HG02623 (cell line): ENCODE data around the gene SLC5A9.
"Not testable (repeated sequence)": the region's sequence is repeated elsewhere in the genome, so short reads cannot be mapped to it uniquely, and the experiment has no call there.

ENCODE experiments used
- ATAC-seq: cut with Tn5 transposase; IDR thresholded peaks from one replicate; pipeline ENCODE4 v1.9.1; 2021; ENCODE audit warnings: moderate library complexity; ENCODE audit not compliant: unreplicated experiment

The SLC5A9 gene

GRCh38 chr1:48236716-48237470 is 14.4 kb downstream of the SLC5A9 start:
- ATAC-seq, result no peak

- ATAC-seq, result no peak
Observed at GRCh38 chr1:48242141-48242736, 19.7 kb downstream of the SLC5A9 start.

- ATAC-seq, result no peak
Observed at GRCh38 chr1:48245106-48245505, 22.6 kb downstream of the SLC5A9 start.

- no peak for ATAC-seq
Observed at GRCh38 chr1:48246727-48247126, 24.2 kb downstream of the SLC5A9 start.

- ATAC-seq, result no peak
Observed at GRCh38 chr1:48248356-48248755, 25.8 kb downstream of the SLC5A9 start.

GRCh38 chr1:48249868-48250267 is 27.4 kb downstream of the SLC5A9 start:
- ATAC-seq, result no peak

GRCh38 chr1:48250572-48250971 is 28.1 kb downstream of the SLC5A9 start:
- no peak for ATAC-seq

GRCh38 chr1:48251323-48251722 is 28.8 kb downstream of the SLC5A9 start:
- no peak for ATAC-seq

GRCh38 chr1:48251821-48252220 is 29.3 kb downstream of the SLC5A9 start:
- no peak for ATAC-seq

GRCh38 chr1:48254254-48254653 is 31.7 kb downstream of the SLC5A9 start:
- ATAC-seq, result no peak

- ATAC-seq, result no peak
Observed at GRCh38 chr1:48258106-48258505, 35.6 kb downstream of the SLC5A9 start.

GRCh38 chr1:48261881-48262400 is 39.4 kb downstream of the SLC5A9 start:
- ATAC-seq, result no peak

GRCh38 chr1:48263041-48263440 is 40.5 kb downstream of the SLC5A9 start:
- no peak for ATAC-seq

- ATAC-seq, result no peak
Observed at GRCh38 chr1:48266576-48266975, 44.1 kb downstream of the SLC5A9 start.

- ATAC-seq, result not testable (repeated sequence)
Observed at GRCh38 chr1:48277437-48277836, 54.9 kb downstream of the SLC5A9 start.

GRCh38 chr1:48282329-48282728 is 59.8 kb downstream of the SLC5A9 start:
- ATAC-seq, result not testable (repeated sequence)

- ATAC-seq, result not testable (repeated sequence)
Observed at GRCh38 chr1:48284696-48285420, 62.3 kb downstream of the SLC5A9 start.

GRCh38 chr1:48285525-48285924 is 63.0 kb downstream of the SLC5A9 start:
- ATAC-seq, result no peak

- ATAC-seq, result no peak
Observed at GRCh38 chr1:48291421-48291820, 68.9 kb downstream of the SLC5A9 start.

- ATAC-seq, result no peak
Observed at GRCh38 chr1:48292706-48293105, 70.2 kb downstream of the SLC5A9 start.

- not testable (repeated sequence) for ATAC-seq
Observed at GRCh38 chr1:48294094-48294493, 71.6 kb downstream of the SLC5A9 start.

- ATAC-seq, result no peak
Observed at GRCh38 chr1:48294656-48295055, 72.1 kb downstream of the SLC5A9 start.
